ENCODE data around the gene RPL29. TPM values are rescaled to one million over a fixed set of nuclear protein-coding genes. Genes with fewer than 3 reads are reported as not detected.
"Not testable (repeated sequence)": the region's sequence is repeated elsewhere in the genome, so short reads cannot be mapped to it uniquely, and the experiment has no call there.

RPL29 gene
- total RNA-seq, 1 donor from 2014 or later: 1,596 TPM

GRCh38 chr3:51997172-51997571, 1.5 kb upstream of the RPL29 start:
- Mint-ChIP-seq H3K4me1 (ENCODE audit: low read depth) (peaks cover 31% of the 10 kb centered on the region), H3K9me3 (no peaks in the 10 kb centered on the region), H3K4me3 (no peak overlapping the region), H3K27me3 (ENCODE audit: insufficient read depth) (peaks cover 9% of the 10 kb centered on the region), H3K36me3 (ENCODE audit: low read depth) (peaks cover 33% of the 10 kb centered on the region), H3K27ac (peak overlapping the region; percentile 30)
- intact Hi-C loops (cut with micrococcal nuclease): loop anchor here (5.0 to 10.0 kb wide), 2 partner anchors 200 to 1642 kb away; partner anchors contain the start of genes ALAS1, CYB561D2, NPRL2 and TMEM115
- DNase-seq (ENCODE audit: low spot score): no peak

GRCh38 chr3:51994530-51994929, 1.2 kb downstream of the RPL29 start:
- intact Hi-C loops (cut with micrococcal nuclease): loop anchor here (2.0 to 10.0 kb wide), 3 partner anchors 160 to 1640 kb away; partner anchors contain the start of genes CYB561D2, NPRL2, POC1A and TMEM115
- H3K36me3 Mint-ChIP-seq (ENCODE audit: low read depth): peaks cover 37% of the 10 kb centered on the region
- H3K4me1 Mint-ChIP-seq (ENCODE audit: low read depth): peaks cover 24% of the 10 kb centered on the region
- H3K27me3 Mint-ChIP-seq (ENCODE audit: insufficient read depth): peaks cover 5% of the 10 kb centered on the region
- H3K4me3 Mint-ChIP-seq: peak overlapping the region; percentile 98
- no peaks in the 10 kb centered on the region for H3K9me3 Mint-ChIP-seq
- DNase-seq (ENCODE audit: low spot score): no peak
- H3K27ac Mint-ChIP-seq: peak overlapping the region; percentile 100

- not testable (repeated sequence) for H3K9me3 Mint-ChIP-seq; H3K27me3 Mint-ChIP-seq (ENCODE audit: insufficient read depth); DNase-seq (ENCODE audit: low spot score)
- Mint-ChIP-seq H3K4me1 (ENCODE audit: low read depth) (peaks cover 24% of the 10 kb centered on the region), H3K4me3 (peak overlapping the region; percentile 98), H3K27ac (peak overlapping the region; percentile 100), H3K36me3 (ENCODE audit: low read depth) (peaks cover 37% of the 10 kb centered on the region)
- intact Hi-C loops (cut with micrococcal nuclease): loop anchor here (2.0 to 10.0 kb wide), 3 partner anchors 161 to 1639 kb away; partner anchors contain the start of genes CYB561D2, NPRL2, POC1A and TMEM115
These were observed 2.0 kb downstream of the RPL29 start for GRCh38 chr3:51993657-51994056.

GRCh38 chr3:51992017-51992682, 3.5 kb downstream of the RPL29 start:
- Mint-ChIP-seq H3K4me3 (no peak overlapping the region), H3K27ac (no peak overlapping the region), H3K9me3 (no peaks in the 10 kb centered on the region), H3K27me3 (ENCODE audit: insufficient read depth) (peaks cover 4% of the 10 kb centered on the region), H3K4me1 (ENCODE audit: low read depth) (peaks cover 24% of the 10 kb centered on the region), H3K36me3 (ENCODE audit: low read depth) (peaks cover 37% of the 10 kb centered on the region)
- intact Hi-C loops (cut with micrococcal nuclease): loop anchor here (10.0 kb wide), 1 partner anchor 1637 kb away; the partner anchor contains the start of genes CYB561D2, NPRL2 and TMEM115
- no peak for DNase-seq (ENCODE audit: low spot score)

- peaks cover 33% of the 10 kb centered on the region for H3K36me3 Mint-ChIP-seq (ENCODE audit: low read depth)
- H3K27ac Mint-ChIP-seq; H3K9me3 Mint-ChIP-seq; H3K27me3 Mint-ChIP-seq (ENCODE audit: insufficient read depth); H3K4me3 Mint-ChIP-seq; DNase-seq (ENCODE audit: low spot score): not testable (repeated sequence)
- H3K4me1 Mint-ChIP-seq (ENCODE audit: low read depth): peaks cover 19% of the 10 kb centered on the region
- intact Hi-C loops (cut with micrococcal nuclease): loop anchor here (10.0 kb wide), 1 partner anchor 1636 kb away; the partner anchor contains the start of genes CYB561D2, NPRL2 and TMEM115
These were observed 5.2 kb downstream of the RPL29 start for GRCh38 chr3:51990501-51990971.

- H3K4me3 Mint-ChIP-seq: no peak overlapping the region
- peaks cover 15% of the 10 kb centered on the region for H3K36me3 Mint-ChIP-seq (ENCODE audit: low read depth)
- H3K27ac Mint-ChIP-seq: peak overlapping the region; percentile 32
- intact Hi-C loops (cut with micrococcal nuclease): loop anchor here (10.0 kb wide), 1 partner anchor 696 kb away; the partner anchor contains the start of genes GNL3 and PBRM1
- H3K4me1 Mint-ChIP-seq (ENCODE audit: low read depth): peaks cover 18% of the 10 kb centered on the region
- DNase-seq (ENCODE audit: low spot score): no peak
- no peaks in the 10 kb centered on the region for H3K9me3 Mint-ChIP-seq
- H3K27me3 Mint-ChIP-seq (ENCODE audit: insufficient read depth): no peaks in the 10 kb centered on the region
These were observed 7.2 kb downstream of the RPL29 start for GRCh38 chr3:51988286-51989146.

- Mint-ChIP-seq H3K9me3 (no peaks in the 10 kb centered on the region), H3K4me1 (ENCODE audit: low read depth) (peaks cover 21% of the 10 kb centered on the region), H3K27ac (no peak overlapping the region), H3K4me3 (no peak overlapping the region), H3K27me3 (ENCODE audit: insufficient read depth) (no peaks in the 10 kb centered on the region), H3K36me3 (ENCODE audit: low read depth) (peaks cover 8% of the 10 kb centered on the region)
- intact Hi-C loops (cut with micrococcal nuclease): loop anchor here (10.0 kb wide), 1 partner anchor 697 kb away; the partner anchor contains the start of genes GNL3 and PBRM1
- no peak for DNase-seq (ENCODE audit: low spot score)
These were observed 8.1 kb downstream of the RPL29 start for GRCh38 chr3:51987568-51987967.

- intact Hi-C loops (cut with micrococcal nuclease): loop anchor here (10.0 kb wide), 1 partner anchor 699 kb away; the partner anchor contains the start of genes GNL3 and PBRM1
- DNase-seq (ENCODE audit: low spot score): no peak
- no peaks in the 10 kb centered on the region for H3K27me3 Mint-ChIP-seq (ENCODE audit: insufficient read depth)
- H3K27ac Mint-ChIP-seq: no peak overlapping the region
- no peaks in the 10 kb centered on the region for H3K9me3 Mint-ChIP-seq
- H3K36me3 Mint-ChIP-seq (ENCODE audit: low read depth): peaks cover 7% of the 10 kb centered on the region
- no peak overlapping the region for H3K4me3 Mint-ChIP-seq
- peaks cover 24% of the 10 kb centered on the region for H3K4me1 Mint-ChIP-seq (ENCODE audit: low read depth)
These were observed 9.4 kb downstream of the RPL29 start for GRCh38 chr3:51986010-51986947.

GRCh38 chr3:51985063-51985462, 10.6 kb downstream of the RPL29 start:
- peaks cover 6% of the 10 kb centered on the region for H3K36me3 Mint-ChIP-seq (ENCODE audit: low read depth)
- DNase-seq (ENCODE audit: low spot score): no peak
- H3K4me3 Mint-ChIP-seq: peak overlapping the region; percentile 77
- H3K27ac Mint-ChIP-seq: no peak overlapping the region
- peaks cover 30% of the 10 kb centered on the region for H3K4me1 Mint-ChIP-seq (ENCODE audit: low read depth)
- H3K9me3 Mint-ChIP-seq: no peaks in the 10 kb centered on the region
- intact Hi-C loops (cut with micrococcal nuclease): loop anchor here (10.0 kb wide), 1 partner anchor 700 kb away; the partner anchor contains the start of genes GNL3 and PBRM1
- H3K27me3 Mint-ChIP-seq (ENCODE audit: insufficient read depth): no peaks in the 10 kb centered on the region

- intact Hi-C loops (cut with micrococcal nuclease): loop anchor here (5.0 to 10.0 kb wide), 2 partner anchors 303 to 701 kb away; partner anchors contain the start of genes GLYCTK, GNL3 and PBRM1
- Mint-ChIP-seq H3K9me3 (no peaks in the 10 kb centered on the region), H3K27ac (peak overlapping the region; percentile 70), H3K27me3 (ENCODE audit: insufficient read depth) (no peaks in the 10 kb centered on the region), H3K4me1 (ENCODE audit: low read depth) (peaks cover 30% of the 10 kb centered on the region), H3K4me3 (peak overlapping the region; percentile 97), H3K36me3 (ENCODE audit: low read depth) (peaks cover 6% of the 10 kb centered on the region)
- DNase-seq (ENCODE audit: low spot score): no peak
These were observed 11.4 kb downstream of the RPL29 start for GRCh38 chr3:51984269-51984647.

GRCh38 chr3:51983578-51984268, 12.0 kb downstream of the RPL29 start:
- no peak for DNase-seq (ENCODE audit: low spot score)
- Mint-ChIP-seq H3K36me3 (ENCODE audit: low read depth) (peaks cover 6% of the 10 kb centered on the region), H3K4me3 (peak overlapping the region; percentile 97), H3K27me3 (ENCODE audit: insufficient read depth) (no peaks in the 10 kb centered on the region), H3K27ac (peak overlapping the region; percentile 97), H3K9me3 (no peaks in the 10 kb centered on the region), H3K4me1 (ENCODE audit: low read depth) (peaks cover 30% of the 10 kb centered on the region)
- intact Hi-C loops (cut with micrococcal nuclease): loop anchor here (1.0 to 10.0 kb wide), 6 partner anchors 8 to 701 kb away; partner anchors contain the start of genes ABHD14A, GLYCTK, GNL3 and PARP3
